GM21619 (cell line): Measurements from ENCODE around the gene PIK3R1.

Source experiments
- ATAC-seq: cut with Tn5 transposase; IDR thresholded peaks from one replicate; pipeline ENCODE4 v1.9.1; 2021; ENCODE audit not compliant: unreplicated experiment

PIK3R1 gene

DNA sequence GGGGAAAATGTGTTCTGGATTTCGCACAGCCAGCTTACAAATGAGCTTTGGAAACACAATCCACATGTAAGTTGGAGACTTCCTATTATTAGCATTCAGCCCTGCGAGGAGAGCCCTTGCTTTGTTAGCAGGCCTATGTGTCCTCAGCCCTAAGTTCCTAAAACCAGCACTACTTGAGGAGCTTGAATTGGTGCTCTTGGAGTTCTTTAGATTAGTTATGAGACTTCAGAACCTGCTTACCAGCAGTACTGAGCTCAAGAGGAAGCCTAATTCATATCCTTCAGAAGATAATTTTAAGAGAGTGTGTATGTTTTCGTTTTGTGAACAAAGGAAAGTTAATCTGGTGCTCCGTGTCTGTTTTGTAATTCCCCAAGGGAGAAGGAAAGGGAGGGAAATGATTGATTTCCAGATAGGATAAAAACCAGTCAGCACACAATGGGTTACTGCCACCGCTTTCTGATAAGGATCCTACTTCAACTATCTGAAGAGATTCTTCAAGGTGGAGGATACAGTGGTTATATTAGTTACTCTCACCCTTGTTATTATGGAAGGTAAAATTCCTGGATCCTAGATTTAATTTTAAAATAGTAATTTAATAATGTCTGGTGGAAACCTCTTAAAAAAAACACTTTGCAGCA is 35.2 kb downstream of the PIK3R1 start:
- no peak for ATAC-seq

GRCh38 chr5:68251386-68251785 is 35.8 kb downstream of the PIK3R1 start:
- ATAC-seq = no peak

DNA sequence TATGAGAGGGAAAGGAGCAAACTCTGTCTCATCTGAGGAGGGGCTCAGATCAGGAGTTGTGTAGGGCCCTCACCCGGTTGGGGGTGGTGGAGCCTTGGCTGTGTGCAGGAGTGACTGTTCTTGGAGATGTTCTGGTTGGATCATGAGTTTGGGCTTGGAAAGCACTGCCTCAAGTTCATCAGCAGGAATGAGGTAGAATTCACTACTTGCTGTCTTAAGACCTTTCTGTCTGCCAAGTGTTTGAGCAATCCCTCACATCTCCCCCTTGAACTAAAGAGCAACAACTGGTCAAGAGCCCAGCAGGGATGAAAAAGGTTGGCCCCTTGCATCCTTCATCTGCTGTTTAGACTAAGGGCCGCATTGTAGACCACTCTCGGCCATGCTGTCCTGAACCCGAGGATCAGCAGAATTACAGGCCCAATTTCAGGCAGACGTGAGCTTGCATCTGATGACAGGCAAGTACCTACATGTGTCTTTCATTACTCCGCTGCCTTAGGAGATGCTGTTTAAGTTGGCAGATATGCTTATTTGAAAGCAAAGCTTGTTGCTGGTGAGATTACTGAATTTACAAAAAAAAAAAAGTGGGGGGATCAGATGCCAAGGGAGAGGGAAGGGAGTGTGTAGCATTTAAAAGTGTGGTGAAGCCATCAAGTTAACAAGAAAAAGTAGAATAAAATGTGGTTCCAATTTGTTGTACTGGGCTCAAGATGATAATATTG is 36.4 kb downstream of the PIK3R1 start:
- ATAC-seq = no peak

GRCh38 chr5:68252673-68253623 is 37.4 kb downstream of the PIK3R1 start:
- peak; percentile 74 for ATAC-seq

GRCh38 chr5:68253624-68254585 is 38.3 kb downstream of the PIK3R1 start:
- no peak for ATAC-seq

GRCh38 chr5:68254810-68255209 is 39.3 kb downstream of the PIK3R1 start:
- ATAC-seq = no peak

DNA sequence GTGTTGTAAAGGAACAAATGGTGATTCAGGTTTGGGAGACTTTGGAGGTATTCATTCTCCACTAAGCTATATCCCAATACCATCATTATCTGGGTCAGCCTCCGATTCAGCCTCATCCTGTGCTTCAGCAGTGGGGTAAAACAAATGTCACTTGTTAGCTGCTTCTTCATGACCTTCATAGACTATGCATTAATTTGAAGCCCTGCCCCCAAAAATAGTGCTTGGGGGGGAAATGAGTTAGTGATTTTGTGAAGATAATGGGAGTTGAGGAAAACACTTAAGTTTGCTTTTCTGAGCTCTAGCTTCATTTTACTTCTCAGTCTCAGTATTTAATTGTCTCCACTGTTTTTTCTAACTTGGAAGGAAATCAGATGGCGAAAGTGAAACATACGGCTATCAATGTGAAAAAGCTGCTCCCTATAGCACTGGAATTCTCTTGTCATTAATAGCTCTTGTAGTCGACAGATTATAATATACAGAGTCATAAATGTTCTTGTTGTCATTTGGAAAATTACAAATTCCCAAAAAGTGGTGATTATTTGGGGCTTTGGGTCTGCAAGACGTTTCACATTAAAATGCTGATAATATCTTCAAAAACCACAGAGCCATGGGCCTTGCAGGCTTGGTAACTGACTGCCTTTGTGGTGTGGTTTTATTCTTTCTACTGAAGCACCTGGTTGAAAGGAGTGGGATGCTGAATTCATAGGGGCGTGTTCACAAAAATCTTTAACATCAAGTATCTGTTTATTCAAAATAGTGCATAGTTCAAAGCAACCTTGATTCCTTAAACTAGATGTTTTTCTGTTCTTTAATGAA is 40.0 kb downstream of the PIK3R1 start:
- ATAC-seq = no peak

DNA sequence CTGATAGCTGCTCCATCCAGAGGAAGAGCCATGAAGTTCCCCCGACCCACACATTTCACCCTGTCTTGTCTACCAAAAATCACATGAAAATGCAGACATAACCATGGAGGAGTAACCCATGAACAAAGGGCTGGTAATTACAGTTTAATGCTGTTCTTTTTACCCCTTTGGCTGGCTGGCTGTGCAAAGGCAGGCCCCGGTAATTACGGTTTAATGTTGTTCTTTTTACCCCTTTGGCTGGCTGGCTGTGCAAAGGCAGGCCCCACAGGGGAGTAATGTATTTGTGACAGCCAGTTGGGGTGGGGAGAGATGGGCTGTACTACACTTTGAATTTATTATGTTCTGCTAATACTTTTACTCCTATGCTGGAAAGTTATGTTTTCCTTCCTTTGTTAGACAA is 41.7 kb downstream of the PIK3R1 start:
- no peak for ATAC-seq

- no peak for ATAC-seq
Measured at GRCh38 chr5:68258531-68258930, 43.0 kb downstream of the PIK3R1 start.

DNA sequence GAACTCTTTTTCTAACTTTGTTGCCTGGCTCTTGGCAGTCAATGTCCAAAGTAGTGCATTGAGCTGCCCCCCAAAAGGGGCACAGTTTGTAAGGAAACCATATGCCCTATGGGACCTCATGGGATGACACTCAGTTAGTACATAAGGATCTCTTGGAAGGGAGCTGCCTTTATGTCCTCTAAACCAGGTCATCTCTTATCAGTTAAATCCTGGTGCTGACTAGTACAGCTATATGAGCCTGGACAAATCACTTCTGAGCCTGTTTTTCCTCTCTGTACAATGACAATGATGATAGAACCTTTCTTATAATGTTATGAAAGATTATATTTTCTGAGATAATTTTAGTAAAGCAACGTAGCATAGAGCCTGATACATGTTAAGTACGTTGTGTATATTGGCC is 44.1 kb downstream of the PIK3R1 start:
- ATAC-seq = no peak

DNA sequence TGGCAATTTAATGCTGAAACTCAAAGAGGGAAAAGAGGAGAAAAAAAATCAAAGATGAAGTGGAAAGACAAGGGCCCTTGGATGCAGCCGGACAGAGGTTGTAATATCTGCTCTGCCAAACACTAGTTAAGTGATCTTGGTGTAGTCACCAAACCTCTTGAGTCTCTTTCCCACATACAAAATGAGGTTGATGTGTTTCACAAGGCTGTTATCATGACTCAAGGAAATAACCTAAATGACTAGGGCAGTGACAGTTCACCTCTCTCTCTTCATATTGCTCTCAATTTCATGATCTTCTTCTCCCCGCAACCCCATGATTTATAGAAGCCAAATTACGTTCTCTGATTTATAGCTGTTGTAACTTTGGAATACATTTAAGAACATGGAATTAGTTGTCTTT is 44.9 kb downstream of the PIK3R1 start:
- no peak for ATAC-seq

DNA sequence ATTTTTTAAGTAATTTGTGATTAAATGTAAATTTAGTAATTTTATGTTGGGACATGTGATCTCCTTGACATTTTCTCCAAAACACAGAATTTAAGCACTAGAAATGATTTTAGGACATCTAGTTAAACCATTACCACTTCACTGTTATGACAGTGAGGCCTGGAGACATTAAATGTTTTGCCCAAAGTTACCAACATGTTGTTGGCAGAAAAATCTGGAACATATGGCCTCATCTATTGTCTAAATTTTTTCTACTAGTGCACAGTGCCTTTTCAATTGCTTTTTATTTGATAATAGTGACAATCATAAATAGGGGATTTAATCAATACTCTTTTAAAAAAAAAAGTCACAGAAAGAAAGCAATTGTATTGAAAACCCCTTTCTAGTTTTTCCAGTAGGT is 45.6 kb downstream of the PIK3R1 start:
- ATAC-seq = no peak

- no peak for ATAC-seq
Measured at GRCh38 chr5:68261569-68262065, 46.1 kb downstream of the PIK3R1 start.

GRCh38 chr5:68264024-68264956 is 48.7 kb downstream of the PIK3R1 start:
- no peak for ATAC-seq

DNA sequence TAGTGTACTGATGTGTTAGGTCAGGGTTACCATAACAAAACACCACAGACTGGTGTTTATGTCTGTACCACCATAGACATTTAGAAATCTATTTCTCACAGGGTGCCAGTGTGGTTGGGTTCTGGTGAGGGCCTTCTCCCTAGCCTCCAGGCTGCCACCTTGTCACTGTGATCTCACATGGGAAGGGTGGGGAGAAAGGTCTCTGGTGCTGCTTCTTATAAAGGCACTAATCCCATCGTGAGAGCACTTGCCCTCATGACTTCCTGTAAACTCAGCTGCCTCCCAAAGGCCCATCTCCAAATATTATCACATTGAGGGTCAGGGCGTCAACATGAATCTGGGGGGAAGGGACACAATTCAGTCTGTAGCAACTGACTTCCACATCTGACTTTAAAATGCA is 49.8 kb downstream of the PIK3R1 start:
- no peak for ATAC-seq

- ATAC-seq = no peak
Measured at GRCh38 chr5:68265822-68266395, 50.4 kb downstream of the PIK3R1 start.

GRCh38 chr5:68266457-68266856 is 50.9 kb downstream of the PIK3R1 start:
- no peak for ATAC-seq

DNA sequence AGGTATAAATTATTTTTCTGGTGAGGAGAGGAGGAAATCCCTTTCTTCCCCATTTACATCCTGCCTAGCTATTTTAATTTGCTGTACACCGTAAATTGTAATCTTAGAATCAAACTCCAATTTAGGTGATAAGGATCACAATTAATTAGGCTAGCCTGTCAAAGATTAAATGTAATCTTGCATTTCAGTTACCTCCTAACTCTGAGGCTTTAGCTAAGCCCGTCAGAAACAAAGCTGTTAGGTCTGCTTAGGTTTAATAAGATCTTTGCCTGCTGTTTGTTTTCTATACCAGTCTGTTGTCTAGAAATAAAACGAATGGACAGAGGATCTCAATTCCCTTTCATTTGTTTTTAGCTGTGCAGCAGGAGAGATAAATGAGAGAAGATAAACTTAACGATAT is 51.5 kb downstream of the PIK3R1 start:
- ATAC-seq = no peak
